GM19043 (cell line): ENCODE results near the gene TRIM32.
"Not testable (repeated sequence)": the region's sequence is repeated elsewhere in the genome, so short reads cannot be mapped to it uniquely, and the experiment has no call there.

Experiments used
- ATAC-seq: cut with Tn5 transposase; IDR thresholded peaks from one replicate; pipeline ENCODE4 v1.9.1; 2021; ENCODE audit warnings: low read depth; ENCODE audit not compliant: unreplicated experiment

TRIM32 gene

GRCh38 chr9:116674210-116674980, 12.7 kb upstream of the TRIM32 start:
- no peak for ATAC-seq

DNA sequence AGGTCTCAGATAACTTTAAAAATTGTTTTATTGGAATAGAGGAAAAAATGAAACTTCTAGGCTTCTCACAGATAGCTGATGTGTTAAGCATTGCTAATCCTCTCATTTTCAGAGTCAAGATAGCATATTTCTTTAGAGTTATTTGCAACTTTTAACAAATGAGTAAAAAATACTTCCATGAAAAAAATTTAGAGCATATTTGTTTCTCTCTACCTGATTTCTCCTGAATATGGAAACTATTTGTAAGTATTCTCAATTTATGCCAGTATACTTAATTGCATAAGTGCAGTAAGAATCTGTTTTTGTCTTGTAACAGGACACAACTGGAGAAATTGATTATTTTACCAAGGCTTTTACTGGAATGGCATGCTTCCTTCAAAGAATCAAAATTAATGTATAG, 3.6 kb upstream of the TRIM32 start:
- no peak for ATAC-seq

DNA sequence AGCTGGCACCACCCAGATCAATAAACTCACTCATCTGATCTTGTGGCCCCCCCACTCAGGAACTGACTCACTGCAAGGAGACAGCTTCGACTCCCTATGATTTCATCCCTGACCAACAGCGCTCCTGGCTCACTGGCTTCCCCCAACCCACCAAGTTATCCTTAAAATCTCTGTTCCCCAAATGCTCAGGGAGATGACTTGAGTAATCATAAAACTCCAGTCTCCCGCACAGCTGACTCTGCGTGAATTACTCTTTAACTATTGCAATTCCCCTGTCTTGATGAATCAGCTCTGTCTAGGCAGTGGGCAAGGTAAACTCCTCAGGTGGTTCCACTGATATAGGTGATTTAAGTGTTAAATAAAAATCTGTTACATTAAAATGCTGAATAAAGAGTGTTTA, 1.9 kb upstream of the TRIM32 start:
- no peak for ATAC-seq

GRCh38 chr9:116686135-116686534, 970 bp upstream of the TRIM32 start:
- no peak for ATAC-seq

DNA sequence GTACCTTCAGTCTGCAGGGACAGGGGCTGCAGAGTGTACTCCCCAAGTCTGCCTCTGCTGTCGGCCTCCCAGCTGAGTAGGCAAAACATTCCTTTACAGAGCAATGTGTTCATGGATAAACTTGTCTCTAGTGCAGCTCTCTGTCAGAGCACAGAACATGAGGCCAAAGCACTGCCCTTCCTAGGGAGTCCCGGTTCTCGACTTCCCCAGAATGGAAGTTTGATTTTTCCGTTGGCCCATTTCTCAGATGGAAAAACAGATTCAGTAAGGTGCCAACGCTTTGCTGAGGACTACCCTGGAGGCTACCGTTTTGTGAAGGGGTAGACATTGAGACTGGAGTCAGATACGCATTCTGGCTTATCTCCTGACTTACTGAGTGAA, 422 bp upstream of the TRIM32 start:
- peak; percentile 40 for ATAC-seq

DNA sequence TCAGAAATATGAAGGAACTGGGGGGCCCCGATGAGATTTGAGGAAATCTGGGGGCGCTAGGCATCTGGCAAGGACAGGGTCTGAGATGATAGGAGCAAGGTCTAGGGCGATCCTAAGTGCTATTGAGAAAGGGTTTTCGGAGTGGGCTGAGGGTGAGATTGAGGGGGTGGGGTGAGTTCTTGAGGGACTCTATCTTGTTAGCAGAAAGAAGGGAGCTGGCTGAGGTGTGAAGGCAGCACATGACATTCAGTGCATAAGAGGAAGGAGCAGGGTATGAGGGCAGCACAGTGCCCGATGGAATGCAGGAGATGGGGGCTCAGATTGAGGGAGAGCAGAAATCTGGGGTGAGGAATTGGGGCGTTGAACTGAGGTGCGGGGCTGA, 640 bp downstream of the TRIM32 start:
- no peak for ATAC-seq

DNA sequence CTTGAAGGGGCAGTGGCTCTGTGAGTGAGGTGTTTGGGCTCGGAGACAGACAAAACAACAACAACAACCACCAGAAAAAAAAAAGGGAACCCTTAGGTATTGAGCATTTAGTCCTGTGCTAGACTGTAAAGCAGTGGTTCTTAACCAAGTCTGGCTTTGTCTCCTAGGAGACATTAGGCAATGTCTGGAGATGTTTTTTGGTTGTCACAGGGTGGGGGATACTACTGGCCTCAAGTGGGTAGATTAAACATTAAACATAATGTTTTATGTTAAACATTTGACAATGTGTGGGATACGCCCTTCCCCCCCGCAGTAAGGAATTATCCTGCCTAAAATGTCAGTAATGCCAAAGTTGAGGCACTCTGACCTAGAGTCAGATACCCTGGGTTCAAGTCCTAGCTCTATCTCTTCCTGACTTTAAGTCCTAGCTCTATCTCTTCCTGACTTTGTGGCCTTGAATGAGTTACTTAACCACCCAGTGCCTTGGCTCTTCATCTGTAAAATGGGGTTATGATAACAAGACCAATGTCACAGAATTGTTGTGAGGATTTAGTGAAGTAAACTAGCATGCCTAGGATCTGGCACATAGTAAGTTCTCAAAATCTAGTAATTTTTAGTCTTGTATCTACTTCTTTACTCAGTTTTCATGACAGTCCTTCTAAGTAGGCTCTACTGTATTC, 1.8 kb downstream of the TRIM32 start:
- ATAC-seq: no peak

- ATAC-seq: no peak
These were observed 2.5 kb downstream of the TRIM32 start for GRCh38 chr9:116689486-116690032.

DNA sequence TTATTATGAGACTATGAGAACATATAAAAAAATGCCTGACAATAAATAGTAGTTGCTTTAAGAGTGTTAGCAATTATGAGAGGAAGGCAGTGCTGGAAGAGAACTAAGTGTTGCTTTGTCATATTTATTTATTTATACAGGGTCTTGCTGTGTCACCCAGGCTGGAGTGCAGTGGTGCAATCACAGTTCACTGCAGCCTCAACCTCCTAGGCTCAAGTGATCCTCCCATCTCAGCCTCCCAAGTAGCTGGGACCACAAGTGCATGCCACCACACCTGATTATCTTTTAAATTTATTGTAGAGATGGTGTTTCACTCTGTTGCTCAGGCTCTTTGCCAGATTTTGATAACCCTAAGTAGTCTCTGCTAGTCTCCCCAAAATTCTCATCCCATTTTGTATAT, 3.7 kb downstream of the TRIM32 start:
- ATAC-seq: not testable (repeated sequence)

- ATAC-seq: no peak
These were observed 4.5 kb downstream of the TRIM32 start for GRCh38 chr9:116691607-116692006.

DNA sequence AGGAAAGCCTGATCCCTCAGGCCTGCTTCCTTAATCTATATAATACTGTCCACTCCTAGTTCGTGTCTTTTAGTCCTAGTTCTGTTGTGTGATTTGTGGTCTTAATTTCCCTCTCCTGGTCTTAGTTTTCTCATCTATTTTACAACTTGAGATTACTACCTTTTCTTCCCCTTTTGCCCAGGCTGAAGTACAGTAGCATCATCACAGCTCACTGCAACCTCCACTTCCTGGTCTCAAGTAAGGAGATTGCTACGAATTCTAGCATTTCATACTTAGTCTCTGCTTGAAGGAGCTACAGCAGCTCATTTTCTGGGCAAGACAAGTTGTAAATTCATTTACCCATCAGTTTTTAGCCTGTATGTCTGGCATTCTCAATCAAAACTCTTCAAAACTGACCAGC, 5.5 kb downstream of the TRIM32 start:
- ATAC-seq: peak; percentile 36

- no peak for ATAC-seq
These were observed 6.2 kb downstream of the TRIM32 start for GRCh38 chr9:116693233-116693731.

- ATAC-seq: no peak
These were observed 7.7 kb downstream of the TRIM32 start for GRCh38 chr9:116694785-116695291.

GRCh38 chr9:116695438-116695837, 8.3 kb downstream of the TRIM32 start:
- no peak for ATAC-seq

DNA sequence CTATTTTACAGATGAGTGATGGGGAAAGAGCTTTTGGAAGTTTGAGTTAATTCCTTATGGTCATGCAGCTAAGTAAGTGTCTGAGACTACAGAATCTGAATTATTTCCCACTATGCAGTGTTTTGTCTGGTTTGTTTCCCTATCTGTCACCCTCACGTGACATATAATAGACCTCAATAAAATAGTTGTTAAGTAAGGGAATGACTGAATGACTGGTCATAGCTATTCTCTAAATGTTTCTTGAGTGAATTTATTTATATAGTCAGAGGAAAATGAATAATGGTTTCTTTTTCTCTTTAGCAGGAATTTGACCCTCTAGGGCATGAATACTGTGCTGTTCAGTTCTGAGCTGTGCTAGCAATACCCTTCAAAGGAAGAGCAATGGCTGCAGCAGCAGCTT, 10.3 kb downstream of the TRIM32 start:
- ATAC-seq: no peak

- no peak for ATAC-seq
These were observed 10.8 kb downstream of the TRIM32 start for GRCh38 chr9:116697887-116698286.

GRCh38 chr9:116700279-116700678, 13.2 kb downstream of the TRIM32 start:
- ATAC-seq: no peak

DNA sequence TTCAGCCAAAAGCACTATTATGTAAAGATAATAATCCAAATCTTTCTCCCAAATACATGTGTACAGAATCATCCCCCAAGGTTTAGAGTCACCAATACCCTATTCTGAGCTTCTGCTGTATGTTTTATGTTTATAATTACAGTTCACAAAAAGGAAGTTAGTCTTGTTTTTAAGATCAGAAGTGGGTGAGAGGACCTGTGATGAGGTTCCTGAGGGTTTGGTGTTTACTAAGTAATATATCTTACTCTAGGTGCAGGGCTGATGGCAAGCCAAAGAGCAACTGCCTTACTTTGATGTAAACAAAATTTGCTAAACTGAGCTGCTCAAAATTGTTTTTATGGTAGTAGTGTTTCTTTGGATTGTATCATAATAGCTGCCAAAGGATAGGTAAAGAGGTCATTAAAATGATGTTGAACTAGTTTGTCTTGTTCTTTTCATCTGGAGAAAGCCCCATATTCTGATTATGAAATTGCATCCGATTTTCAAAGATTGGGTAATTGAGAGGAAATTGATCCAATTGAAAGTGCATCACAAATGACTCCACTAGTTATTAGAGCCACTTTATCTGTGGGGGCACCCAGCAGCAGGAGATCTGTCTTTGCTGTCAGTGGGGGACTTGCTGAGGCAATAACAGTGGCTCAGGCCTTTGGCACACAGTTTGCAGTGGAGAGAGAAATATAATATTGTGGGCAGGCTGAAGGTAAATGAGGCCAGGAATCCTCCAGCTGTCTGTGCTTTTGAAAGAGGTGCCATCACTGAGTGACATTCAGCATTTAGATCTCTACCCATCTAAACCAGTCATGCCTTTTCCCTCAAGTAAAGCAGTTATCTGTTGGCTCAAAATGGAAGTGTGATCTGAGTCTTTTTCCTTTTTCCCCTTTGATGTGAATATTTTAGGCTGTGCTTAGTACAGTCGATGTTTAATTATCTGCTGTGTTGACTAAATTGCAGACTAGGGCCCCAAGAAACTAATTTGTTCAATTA, 14.1 kb downstream of the TRIM32 start:
- no peak for ATAC-seq

- ATAC-seq: no peak
These were observed 15.0 kb downstream of the TRIM32 start for GRCh38 chr9:116701940-116702642.

- no peak for ATAC-seq
These were observed 16.5 kb downstream of the TRIM32 start for GRCh38 chr9:116703634-116704033.
